Bronchial epithelial cell (primary cell): Measurements from ENCODE around the gene TAF4. TPM values are rescaled to one million over a fixed set of nuclear protein-coding genes. Genes with fewer than 3 reads are reported as not detected.
"Not testable (repeated sequence)": the region's sequence is repeated elsewhere in the genome, so short reads cannot be mapped to it uniquely, and the experiment has no call there.

ENCODE experiments used
- DNase-seq: peaks from one replicate; pipeline ENCODE4 v3.0.0-alpha.2; 2010; ENCODE audit warnings: low read depth
- FAIRE-seq: peaks from 2 replicates; lab custom pipeline; 2011; peaks lifted over from hg19 to GRCh38; lab: Jason Lieb, UNC
- H3K27me3 ChIP-seq: 2 replicates; pipeline ENCODE4 v1.5.1; 2011; ENCODE audit warnings: low read length; ENCODE audit not compliant: control insufficient read depth, insufficient read depth
- H3K36me3 ChIP-seq: 2 replicates; pipeline ENCODE4 v1.5.1; 2011; ENCODE audit warnings: low read length; ENCODE audit not compliant: control insufficient read depth, insufficient read depth
- H3K4me3 ChIP-seq: 2 replicates; pipeline ENCODE4 v1.5.1; 2011; ENCODE audit warnings: mild to moderate bottlenecking, low read depth, low read length, control low read depth
- total RNA-seq: library from RNA; depleted of rRNA; stranded (reverse); fragments of >200 nt; gene quantifications from 2 replicates; pipeline ENCODE4 v1.2.1, GENCODE V29; 2014
- TF ChIP-seq, protein P1 (sequence below): IDR thresholded peaks from 2 replicates; pipeline ENCODE4 v1.5.1; 2011; ENCODE audit warnings: mild to moderate bottlenecking, moderate library complexity, low read length, control low read depth, inconsistent platforms; ENCODE audit not compliant: insufficient read depth, severe bottlenecking

Gene TAF4
- total RNA-seq, 1 donor from 2014 or later: 3.2 TPM

DNA sequence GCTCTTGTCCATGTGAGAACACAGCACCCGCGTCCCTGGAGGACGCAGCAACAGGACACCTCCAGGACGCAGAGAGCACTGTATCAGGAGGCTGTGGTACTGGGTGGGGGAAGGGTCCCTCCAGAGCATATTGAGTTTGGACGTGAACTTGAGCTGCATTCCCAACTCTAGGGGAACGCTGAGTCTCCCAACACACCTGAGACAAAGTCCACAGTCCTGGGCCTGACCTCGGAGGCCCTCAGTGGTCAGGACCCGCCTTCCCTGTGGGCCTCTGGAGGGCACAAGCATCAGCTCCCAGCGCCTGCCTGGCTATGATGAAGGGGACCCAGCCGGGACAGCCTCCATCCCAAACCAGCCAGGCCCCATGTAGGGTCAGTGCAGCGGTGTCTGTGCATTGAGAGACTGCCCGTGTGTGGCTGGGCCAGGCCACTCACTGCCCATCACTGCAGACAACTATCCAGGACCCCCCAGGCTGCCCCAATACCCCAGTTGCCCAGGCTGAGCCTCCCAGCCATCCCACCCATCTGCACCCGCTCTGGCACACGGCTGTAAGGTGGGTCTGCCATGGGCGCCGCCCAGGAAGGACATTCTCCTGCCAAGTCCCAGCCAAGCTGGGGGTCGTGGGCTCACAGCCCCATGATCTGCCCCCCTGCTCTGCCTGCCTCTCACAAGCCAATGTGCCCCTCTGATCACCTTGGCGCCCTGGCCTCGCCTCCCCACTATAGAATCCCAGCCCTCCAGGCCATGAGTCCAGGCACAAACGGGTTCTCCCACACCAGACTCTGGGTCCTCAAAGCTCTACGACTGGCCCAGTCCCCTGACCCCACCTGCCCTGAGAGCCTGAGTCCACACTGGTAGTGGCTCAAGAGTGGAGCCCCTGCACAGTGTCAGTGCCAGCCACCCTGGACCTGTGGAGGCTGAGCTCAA, 115.7 kb downstream of the TAF4 start:
- FAIRE-seq (no peak), DNase-seq (no peak)
- peaks cover 4% of the 10 kb centered on the region for H3K27me3 ChIP-seq
- H3K36me3 ChIP-seq: no peaks in the 10 kb centered on the region
- H3K4me3 ChIP-seq: no peak overlapping the region
- TF ChIP-seq, protein P1, sequence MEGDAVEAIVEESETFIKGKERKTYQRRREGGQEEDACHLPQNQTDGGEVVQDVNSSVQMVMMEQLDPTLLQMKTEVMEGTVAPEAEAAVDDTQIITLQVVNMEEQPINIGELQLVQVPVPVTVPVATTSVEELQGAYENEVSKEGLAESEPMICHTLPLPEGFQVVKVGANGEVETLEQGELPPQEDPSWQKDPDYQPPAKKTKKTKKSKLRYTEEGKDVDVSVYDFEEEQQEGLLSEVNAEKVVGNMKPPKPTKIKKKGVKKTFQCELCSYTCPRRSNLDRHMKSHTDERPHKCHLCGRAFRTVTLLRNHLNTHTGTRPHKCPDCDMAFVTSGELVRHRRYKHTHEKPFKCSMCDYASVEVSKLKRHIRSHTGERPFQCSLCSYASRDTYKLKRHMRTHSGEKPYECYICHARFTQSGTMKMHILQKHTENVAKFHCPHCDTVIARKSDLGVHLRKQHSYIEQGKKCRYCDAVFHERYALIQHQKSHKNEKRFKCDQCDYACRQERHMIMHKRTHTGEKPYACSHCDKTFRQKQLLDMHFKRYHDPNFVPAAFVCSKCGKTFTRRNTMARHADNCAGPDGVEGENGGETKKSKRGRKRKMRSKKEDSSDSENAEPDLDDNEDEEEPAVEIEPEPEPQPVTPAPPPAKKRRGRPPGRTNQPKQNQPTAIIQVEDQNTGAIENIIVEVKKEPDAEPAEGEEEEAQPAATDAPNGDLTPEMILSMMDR: no peak

DNA sequence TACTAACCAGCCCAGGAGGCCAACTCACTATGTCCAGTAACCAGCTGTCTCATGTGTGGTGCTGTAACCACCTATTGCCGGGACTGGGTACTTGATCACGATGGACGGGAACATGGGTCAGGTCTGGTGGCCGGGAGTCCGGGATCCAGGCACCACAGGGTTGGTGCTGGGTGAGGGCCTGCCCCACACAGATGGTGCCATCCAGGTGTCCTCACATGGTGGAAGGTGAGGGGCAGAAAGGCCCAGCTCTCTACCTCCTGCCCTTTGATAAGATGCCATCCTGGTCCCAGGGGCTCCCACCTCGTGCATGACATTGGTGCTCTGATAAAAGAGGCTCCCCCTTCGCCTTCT, 116.3 kb downstream of the TAF4 start:
- peaks cover 3% of the 10 kb centered on the region for H3K27me3 ChIP-seq
- no peak for FAIRE-seq
- no peak overlapping the region for H3K4me3 ChIP-seq
- no peaks in the 10 kb centered on the region for H3K36me3 ChIP-seq
- no peak for DNase-seq
- TF ChIP-seq, protein P1: no peak

DNA sequence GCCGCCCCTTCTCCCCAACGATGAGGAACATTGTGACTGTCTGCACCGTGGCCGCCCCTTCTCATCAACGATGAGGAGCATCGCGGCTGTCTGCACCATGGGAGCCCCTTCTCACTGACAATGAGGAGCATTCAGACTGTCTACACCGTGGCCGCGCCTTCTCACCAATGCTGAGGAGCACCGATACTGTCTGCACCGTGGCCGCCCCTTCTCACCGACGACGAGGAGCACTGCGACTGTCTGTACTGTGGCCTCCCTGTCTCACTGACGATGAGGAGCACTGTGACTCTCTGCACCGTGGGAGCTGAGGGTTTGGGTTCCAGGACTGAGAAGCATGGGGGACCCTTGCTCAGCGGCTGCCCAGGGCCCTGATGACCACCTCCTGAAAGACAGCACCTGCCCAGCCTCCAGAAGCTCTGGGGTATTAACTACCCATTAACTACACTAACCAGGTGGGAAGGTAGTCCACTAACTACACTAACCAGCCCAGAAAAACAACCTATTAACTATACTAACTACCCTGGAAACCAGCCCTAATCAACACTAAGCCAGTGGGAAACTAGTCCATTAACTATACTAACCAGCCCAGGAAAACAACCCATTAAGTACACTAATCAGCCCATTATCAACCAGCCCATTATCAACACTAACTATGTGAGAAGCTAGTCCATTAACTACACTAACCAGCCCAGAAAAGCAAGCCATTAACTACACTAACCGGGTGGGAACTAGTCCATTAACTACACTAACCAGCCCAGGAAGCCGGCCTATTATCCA, 116.9 kb downstream of the TAF4 start:
- TF ChIP-seq, protein P1: no peak
- Histone ChIP-seq H3K36me3 (no peaks in the 10 kb centered on the region), H3K4me3 (no peak overlapping the region), H3K27me3 (no peaks in the 10 kb centered on the region)
- DNase-seq (no peak), FAIRE-seq (no peak)

DNA sequence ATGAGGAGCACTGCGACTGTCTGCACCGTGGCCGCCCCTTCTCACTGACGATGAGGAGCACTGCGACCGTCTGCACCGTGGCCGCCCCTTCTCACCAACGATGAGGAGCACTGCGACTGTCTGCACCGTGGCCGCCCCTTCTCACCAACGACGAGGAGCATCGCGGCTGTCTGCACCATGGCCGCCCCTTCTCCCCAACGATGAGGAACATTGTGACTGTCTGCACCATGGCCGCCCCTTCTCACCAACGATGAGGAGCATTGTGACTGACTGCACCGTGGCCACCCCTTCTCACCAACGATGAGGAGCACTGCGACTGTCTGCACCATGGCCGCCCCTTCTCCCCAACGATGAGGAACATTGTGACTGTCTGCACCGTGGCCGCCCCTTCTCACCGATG, 117.6 kb downstream of the TAF4 start:
- FAIRE-seq, H3K36me3 ChIP-seq, H3K4me3 ChIP-seq, DNase-seq, H3K27me3 ChIP-seq: not testable (repeated sequence)

DNA sequence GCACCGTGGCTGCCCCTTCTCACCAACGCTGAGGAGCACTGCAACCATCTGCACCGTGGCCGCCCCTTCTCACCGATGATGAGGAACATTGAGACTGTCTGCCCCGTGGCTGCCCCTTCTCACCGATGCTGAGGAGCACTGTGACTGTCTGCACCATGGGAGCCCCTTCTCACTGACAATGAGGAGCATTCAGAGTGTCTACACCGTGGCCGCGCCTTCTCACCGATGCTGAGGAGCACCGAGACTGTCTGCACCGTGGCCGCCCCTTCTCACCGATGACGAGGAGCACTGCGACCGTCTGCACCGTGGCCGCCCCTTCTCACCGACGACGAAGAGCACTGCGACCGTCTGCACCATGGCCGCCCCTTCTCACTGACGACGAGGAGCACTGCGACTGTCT, 120.2 kb downstream of the TAF4 start:
- not testable (repeated sequence) for H3K27me3 ChIP-seq, DNase-seq, H3K4me3 ChIP-seq, FAIRE-seq, H3K36me3 ChIP-seq

GRCh38 chr20:61944967-61945366, 120.7 kb downstream of the TAF4 start:
- not testable (repeated sequence) for DNase-seq, H3K4me3 ChIP-seq, FAIRE-seq, H3K36me3 ChIP-seq, H3K27me3 ChIP-seq

GRCh38 chr20:61942526-61942925, 123.2 kb downstream of the TAF4 start:
- TF ChIP-seq, protein P1: no peak
- Histone ChIP-seq H3K4me3 (no peak overlapping the region), H3K27me3 (no peaks in the 10 kb centered on the region), H3K36me3 (no peaks in the 10 kb centered on the region)
- DNase-seq (no peak), FAIRE-seq (no peak)
